Stimulated activated naive CD8-positive, alpha-beta T cell treated with anti-CD3 and anti-CD28 coated beads, Interleukin-15, amount 100 ng/mL, for 72 hours (primary cell): ENCODE data around the gene UGT1A7.

Source experiments
- ATAC-seq: fragments of 150-1000 bp; cut with Tn5 transposase; 2 replicates; pipeline ENCODE4 v1.10.0; 2021; ENCODE audit warnings: mild to moderate bottlenecking, moderate library complexity
- DNase-seq, 2 donors: peaks; one replicate each; pipeline ENCODE4 v3.0.0; 2021 to 2022
- H3K27ac Mint-ChIP-seq, 2 donors: one replicate each; pipeline ENCODE4 v1.8.0; 2022; ENCODE audit warnings: mild to moderate bottlenecking in 2 of 2, mixed read lengths in 2 of 2, moderate library complexity in 2 of 2
- H3K27me3 Mint-ChIP-seq: one replicate; pipeline ENCODE4 v1.8.0; 2022; ENCODE audit warnings: mixed read lengths
- H3K4me1 Mint-ChIP-seq: one replicate; pipeline ENCODE4 v1.8.0; 2022; ENCODE audit warnings: mild to moderate bottlenecking, mixed read lengths
- H3K4me3 Mint-ChIP-seq, 2 donors: one replicate each; pipeline ENCODE4 v1.8.0; 2022; ENCODE audit warnings: mild to moderate bottlenecking in 2 of 2, mixed read lengths in 2 of 2, moderate library complexity in 1 of 2
- H3K9me3 Mint-ChIP-seq, 2 donors: one replicate each; pipeline ENCODE4 v1.8.0; 2022; ENCODE audit warnings: mixed read lengths in 2 of 2

UGT1A7 gene

DNA sequence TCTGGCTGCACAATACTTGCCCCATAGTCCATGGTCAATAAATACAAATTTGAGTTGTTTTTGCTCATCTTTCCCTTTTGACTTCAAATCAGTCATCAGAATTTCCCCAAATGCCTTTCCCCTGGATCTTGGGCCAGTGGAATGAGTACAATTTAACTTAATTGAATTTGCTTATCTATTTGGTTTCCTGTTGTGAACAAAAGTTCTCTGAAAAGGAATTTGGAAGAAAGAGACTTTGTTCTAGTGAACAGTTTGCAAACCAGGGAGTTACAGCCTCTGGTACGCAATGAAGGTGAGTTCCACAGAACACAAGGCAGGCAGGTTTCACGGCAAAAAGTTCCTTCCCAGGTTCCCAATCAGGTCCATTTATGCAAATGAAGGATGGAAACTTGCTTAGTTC, 77.1 kb downstream of the UGT1A7 start:
- Mint-ChIP-seq H3K27ac (peak overlapping the region in 1 of 2 donors; percentile 38), H3K4me3 (no peak overlapping the region), H3K27me3 (peaks cover 9% of the 10 kb centered on the region), H3K9me3 (no peaks in the 10 kb centered on the region), H3K4me1 (no peaks in the 10 kb centered on the region)
- ATAC-seq (no peak), DNase-seq (no peak)

DNA sequence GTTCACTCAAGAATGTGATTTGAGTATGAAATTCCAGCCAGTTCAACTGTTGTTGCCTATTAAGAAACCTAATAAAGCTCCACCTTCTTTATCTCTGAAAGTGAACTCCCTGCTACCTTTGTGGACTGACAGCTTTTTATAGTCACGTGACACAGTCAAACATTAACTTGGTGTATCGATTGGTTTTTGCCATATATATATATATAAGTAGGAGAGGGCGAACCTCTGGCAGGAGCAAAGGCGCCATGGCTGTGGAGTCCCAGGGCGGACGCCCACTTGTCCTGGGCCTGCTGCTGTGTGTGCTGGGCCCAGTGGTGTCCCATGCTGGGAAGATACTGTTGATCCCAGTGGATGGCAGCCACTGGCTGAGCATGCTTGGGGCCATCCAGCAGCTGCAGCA, 78.3 kb downstream of the UGT1A7 start, which contains the start of gene UGT1A1:
UGT1A1 (plus strand) TSS at position 228 of the 400 bp plus-strand sequence; CDS start at position 246, 18 bp downstream.
- Mint-ChIP-seq H3K9me3 (no peaks in the 10 kb centered on the region), H3K4me3 (no peak within 1 kb of the TSS), H3K27ac (peak within 1 kb of the TSS in 1 of 2 donors; percentile 38), H3K4me1 (no peaks in the 10 kb centered on the region), H3K27me3 (peaks cover 21% of the 10 kb centered on the region)
- DNase-seq (no peak), ATAC-seq (no peak)

DNA sequence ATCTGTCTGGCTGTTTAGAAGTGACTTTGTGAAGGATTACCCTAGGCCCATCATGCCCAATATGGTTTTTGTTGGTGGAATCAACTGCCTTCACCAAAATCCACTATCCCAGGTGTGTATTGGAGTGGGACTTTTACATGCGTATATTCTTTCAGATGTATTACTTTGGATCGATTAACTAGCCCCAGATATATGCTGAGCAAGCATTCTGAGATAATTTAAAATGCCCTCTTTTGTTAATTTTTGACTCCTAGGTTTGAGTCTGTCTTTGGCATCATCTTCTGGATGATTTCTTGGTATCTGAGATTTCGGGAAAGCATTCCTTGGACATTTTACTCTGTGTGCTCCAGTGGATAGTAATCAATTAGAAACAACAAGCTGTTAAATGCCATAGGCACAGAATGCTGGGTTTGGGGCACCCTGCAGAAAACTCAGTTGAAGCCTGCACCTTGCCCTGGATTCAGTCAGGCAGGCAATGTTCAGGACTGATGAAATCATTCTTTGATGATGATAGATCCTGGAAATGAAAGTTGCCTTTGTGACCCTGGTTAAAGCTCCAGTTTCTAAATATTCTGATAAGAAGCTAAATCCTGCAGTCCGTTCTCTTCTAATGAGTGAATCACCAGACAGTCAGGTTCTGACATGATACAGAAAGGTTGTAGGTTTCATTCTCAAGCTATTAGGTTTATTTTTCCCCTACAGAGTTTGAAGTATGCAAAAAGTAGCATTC, 79.5 kb downstream of the UGT1A7 start:
- Mint-ChIP-seq H3K9me3 (no peaks in the 10 kb centered on the region), H3K4me3 (no peak overlapping the region), H3K4me1 (no peaks in the 10 kb centered on the region), H3K27me3 (peaks cover 32% of the 10 kb centered on the region), H3K27ac (no peak overlapping the region)
- DNase-seq = no peak
- ATAC-seq = no peak

DNA sequence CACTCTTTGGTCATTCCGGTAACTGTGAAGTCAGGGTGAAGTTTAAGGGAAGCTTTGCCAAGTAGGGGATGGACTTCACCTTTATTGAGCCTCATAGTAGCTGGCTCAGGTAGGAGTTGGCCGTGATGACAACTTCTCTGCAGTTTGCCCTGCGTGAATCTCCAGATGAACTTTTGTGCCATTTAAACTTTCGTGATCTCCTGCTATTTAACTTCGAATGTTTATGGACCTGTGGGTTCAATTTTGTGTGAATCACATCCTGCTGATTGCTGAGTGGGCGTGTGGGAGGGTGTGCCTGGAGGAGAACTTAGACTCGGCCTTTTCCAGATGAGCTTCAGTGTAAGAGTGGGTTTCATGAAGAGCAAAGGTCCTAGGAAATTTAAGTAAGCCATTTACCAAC, 82.6 kb downstream of the UGT1A7 start:
- Mint-ChIP-seq H3K27me3 (peaks cover 38% of the 10 kb centered on the region), H3K27ac (no peak overlapping the region), H3K4me1 (no peaks in the 10 kb centered on the region), H3K4me3 (no peak overlapping the region), H3K9me3 (no peaks in the 10 kb centered on the region)
- ATAC-seq = no peak
- DNase-seq = no peak

DNA sequence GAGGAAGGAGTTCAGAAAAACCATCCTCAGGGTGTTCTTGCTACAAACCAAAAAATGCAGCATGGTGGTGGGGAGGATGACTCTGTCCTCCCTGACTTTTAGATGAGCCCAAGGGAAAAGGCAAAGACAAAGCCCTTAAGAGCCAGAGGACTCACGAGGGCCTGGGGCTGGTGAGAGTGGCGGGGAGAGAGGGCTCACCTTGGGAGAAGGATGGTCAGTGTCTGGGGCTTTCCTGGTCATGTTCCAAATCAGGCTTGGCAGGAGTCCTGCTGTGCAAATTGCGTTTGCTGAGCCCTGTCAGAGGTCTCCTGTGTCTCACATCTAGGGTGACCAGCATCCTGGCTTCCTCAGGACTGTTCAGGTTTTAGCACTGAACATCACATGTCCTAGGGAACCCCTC, 83.1 kb downstream of the UGT1A7 start:
- Mint-ChIP-seq H3K4me1 (no peaks in the 10 kb centered on the region), H3K27ac (no peak overlapping the region), H3K4me3 (no peak overlapping the region), H3K27me3 (peaks cover 42% of the 10 kb centered on the region), H3K9me3 (no peaks in the 10 kb centered on the region)
- ATAC-seq = no peak
- DNase-seq = no peak

DNA sequence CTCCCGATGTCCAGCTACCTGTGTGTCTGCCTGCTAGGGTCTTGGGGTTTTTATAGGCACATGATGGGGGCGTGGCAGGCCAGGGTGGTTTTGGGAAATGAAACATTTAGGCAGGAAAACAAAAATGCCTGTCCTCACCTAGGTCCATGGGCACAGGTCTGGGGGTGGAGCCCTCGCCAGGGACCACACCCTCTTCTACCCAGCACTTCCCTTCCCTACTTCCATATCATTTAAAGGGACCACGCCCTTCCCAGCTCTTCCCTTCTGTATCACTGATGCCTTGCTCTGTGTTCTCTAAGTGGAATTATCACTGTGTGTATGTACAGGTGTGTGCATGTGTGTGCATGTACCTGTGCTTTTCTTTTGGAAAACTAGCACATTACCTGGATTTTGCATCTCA, 84.7 kb downstream of the UGT1A7 start:
- H3K4me3 Mint-ChIP-seq = no peak overlapping the region
- peaks cover 42% of the 10 kb centered on the region for H3K27me3 Mint-ChIP-seq
- no peak for DNase-seq

DNA sequence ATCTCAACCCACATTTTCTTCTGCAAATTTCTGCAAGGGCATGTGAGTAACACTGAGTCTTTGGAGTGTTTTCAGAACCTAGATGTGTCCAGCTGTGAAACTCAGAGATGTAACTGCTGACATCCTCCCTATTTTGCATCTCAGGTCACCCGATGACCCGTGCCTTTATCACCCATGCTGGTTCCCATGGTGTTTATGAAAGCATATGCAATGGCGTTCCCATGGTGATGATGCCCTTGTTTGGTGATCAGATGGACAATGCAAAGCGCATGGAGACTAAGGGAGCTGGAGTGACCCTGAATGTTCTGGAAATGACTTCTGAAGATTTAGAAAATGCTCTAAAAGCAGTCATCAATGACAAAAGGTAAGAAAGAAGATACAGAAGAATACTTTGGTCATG, 86.4 kb downstream of the UGT1A7 start:
- H3K9me3 Mint-ChIP-seq = no peaks in the 10 kb centered on the region
- peaks cover 41% of the 10 kb centered on the region for H3K27me3 Mint-ChIP-seq
- no peak for DNase-seq
- no peaks in the 10 kb centered on the region for H3K4me1 Mint-ChIP-seq
- no peak overlapping the region for H3K4me3 Mint-ChIP-seq
- no peak overlapping the region for H3K27ac Mint-ChIP-seq
- no peak for ATAC-seq

More for the DNA sequence above, 84.7 kb downstream of the UGT1A7 start:
- no peak overlapping the region for H3K27ac Mint-ChIP-seq
- H3K9me3 Mint-ChIP-seq = no peaks in the 10 kb centered on the region
- no peaks in the 10 kb centered on the region for H3K4me1 Mint-ChIP-seq
- ATAC-seq = no peak

DNA sequence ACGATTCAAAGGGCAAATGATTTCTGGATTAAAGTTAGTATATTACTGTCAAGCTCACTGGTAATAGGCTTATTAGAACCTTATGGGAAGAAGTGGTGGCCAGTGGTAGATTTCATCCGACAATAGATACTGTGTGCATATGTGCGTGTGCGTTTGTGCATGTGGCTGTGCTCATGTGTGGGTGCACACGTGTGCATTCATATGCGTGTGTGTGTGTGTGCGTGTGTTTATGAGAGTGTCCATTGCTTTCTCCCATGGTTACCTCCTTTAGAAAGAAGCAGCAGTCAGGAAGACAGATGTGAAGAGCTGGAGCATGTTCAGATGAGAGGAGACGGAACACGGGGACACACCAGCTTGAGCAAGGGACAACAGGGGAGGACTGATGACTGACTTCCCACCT, 87.6 kb downstream of the UGT1A7 start:
- Mint-ChIP-seq H3K27me3 (peaks cover 29% of the 10 kb centered on the region), H3K9me3 (no peaks in the 10 kb centered on the region), H3K4me1 (no peaks in the 10 kb centered on the region), H3K4me3 (no peak overlapping the region), H3K27ac (no peak overlapping the region)
- ATAC-seq = no peak
- no peak for DNase-seq

DNA sequence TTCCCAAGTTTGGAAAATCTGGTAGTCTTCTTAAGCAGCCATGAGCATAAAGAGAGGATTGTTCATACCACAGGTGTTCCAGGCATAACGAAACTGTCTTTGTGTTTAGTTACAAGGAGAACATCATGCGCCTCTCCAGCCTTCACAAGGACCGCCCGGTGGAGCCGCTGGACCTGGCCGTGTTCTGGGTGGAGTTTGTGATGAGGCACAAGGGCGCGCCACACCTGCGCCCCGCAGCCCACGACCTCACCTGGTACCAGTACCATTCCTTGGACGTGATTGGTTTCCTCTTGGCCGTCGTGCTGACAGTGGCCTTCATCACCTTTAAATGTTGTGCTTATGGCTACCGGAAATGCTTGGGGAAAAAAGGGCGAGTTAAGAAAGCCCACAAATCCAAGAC, 90.5 kb downstream of the UGT1A7 start:
- peaks cover 19% of the 10 kb centered on the region for H3K27me3 Mint-ChIP-seq
- peaks cover 3 to 21% of the 10 kb centered on the region in 2 donors for H3K9me3 Mint-ChIP-seq
- no peak overlapping the region for H3K27ac Mint-ChIP-seq
- no peak for ATAC-seq
- no peak overlapping the region for H3K4me3 Mint-ChIP-seq
- H3K4me1 Mint-ChIP-seq = no peaks in the 10 kb centered on the region
- DNase-seq = no peak

DNA sequence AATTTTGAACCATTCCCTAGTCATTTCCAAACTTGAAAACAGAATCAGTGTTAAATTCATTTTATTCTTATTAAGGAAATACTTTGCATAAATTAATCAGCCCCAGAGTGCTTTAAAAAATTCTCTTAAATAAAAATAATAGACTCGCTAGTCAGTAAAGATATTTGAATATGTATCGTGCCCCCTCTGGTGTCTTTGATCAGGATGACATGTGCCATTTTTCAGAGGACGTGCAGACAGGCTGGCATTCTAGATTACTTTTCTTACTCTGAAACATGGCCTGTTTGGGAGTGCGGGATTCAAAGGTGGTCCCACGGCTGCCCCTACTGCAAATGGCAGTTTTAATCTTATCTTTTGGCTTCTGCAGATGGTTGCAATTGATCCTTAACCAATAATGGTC, 90.9 kb downstream of the UGT1A7 start:
- Mint-ChIP-seq H3K4me1 (no peaks in the 10 kb centered on the region), H3K27me3 (peaks cover 19% of the 10 kb centered on the region), H3K9me3 (peaks cover 3 to 23% of the 10 kb centered on the region in 2 donors), H3K27ac (no peak overlapping the region), H3K4me3 (no peak overlapping the region)
- no peak for ATAC-seq
- no peak for DNase-seq

DNA sequence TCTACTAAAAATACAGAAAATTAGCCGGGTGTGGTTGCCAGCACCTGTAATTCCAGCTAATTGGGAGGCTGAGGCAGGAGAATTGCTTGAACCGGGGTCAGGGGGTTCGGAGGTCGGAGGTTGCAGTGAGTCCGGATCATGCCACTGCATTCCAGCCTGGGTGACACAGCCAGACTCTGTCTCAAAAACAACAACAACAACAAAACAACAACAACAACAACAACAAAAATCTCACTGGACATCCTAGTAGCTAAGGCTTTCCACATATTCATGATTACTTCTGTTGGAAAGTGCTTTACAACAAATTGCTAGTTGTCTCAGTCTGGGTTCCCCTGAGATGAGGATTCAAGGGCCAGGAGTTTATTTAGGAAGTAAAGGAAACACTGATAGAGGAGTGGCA, 92.2 kb downstream of the UGT1A7 start:
- ATAC-seq = no peak
- peaks cover 26% of the 10 kb centered on the region for H3K27me3 Mint-ChIP-seq
- H3K4me1 Mint-ChIP-seq = no peaks in the 10 kb centered on the region
- no peak for DNase-seq
- peaks cover 3 to 30% of the 10 kb centered on the region in 2 donors for H3K9me3 Mint-ChIP-seq
- no peak overlapping the region for H3K27ac Mint-ChIP-seq
- H3K4me3 Mint-ChIP-seq = no peak overlapping the region

DNA sequence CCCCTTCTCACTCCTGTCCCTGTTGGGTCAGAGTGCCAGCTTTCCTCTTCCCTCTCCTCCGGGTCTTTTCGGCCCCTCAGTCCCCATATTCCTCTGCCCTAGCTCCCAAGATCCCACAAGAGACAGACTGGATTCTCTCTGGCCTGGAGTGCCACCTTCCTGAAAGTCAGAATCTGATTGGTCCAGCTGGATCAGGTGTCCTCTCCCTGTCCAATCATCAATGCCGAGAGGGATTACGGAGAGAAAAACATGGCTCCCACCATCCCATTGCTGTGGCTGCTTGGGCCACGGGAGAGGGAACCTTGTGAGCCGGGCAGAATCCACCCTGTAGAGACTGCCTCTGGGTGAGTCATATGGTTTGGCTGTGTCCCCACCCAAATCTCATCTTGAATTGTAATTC, 93.7 kb downstream of the UGT1A7 start:
- H3K4me3 Mint-ChIP-seq = no peak overlapping the region
- peaks cover 3 to 37% of the 10 kb centered on the region in 2 donors for H3K9me3 Mint-ChIP-seq
- peak overlapping the region in 1 of 2 donors; percentile 57 for H3K27ac Mint-ChIP-seq
- H3K4me1 Mint-ChIP-seq = no peaks in the 10 kb centered on the region
- DNase-seq = no peak
- H3K27me3 Mint-ChIP-seq = peaks cover 18% of the 10 kb centered on the region
- no peak for ATAC-seq

DNA sequence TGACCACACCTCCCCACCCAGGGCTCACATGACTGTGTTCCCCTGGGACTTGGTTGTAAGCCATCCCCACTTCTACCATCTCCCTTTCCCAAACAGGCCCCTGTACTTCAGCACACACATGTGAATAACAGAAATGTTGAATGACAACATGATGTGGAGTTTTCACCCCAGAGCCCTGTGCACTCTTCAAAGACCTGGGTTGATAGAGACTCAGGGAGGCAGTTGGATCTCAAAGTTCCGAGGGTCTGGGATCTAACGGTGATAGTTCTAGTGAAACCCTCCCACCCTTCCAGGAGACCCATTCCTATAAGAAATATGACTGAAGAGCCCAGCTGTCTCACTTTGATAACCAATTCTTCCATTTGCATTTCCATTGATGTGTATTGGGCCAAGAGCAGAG, 96.3 kb downstream of the UGT1A7 start, which contains the start of gene MROH2A:
MROH2A (plus strand) TSS at position 301 of the 400 bp plus-strand sequence. CDS start 1,029 bp downstream, outside the sequence.
- Mint-ChIP-seq H3K9me3 (peaks cover 3 to 37% of the 10 kb centered on the region in 2 donors), H3K4me1 (no peaks in the 10 kb centered on the region)
- no peak for ATAC-seq

DNA sequence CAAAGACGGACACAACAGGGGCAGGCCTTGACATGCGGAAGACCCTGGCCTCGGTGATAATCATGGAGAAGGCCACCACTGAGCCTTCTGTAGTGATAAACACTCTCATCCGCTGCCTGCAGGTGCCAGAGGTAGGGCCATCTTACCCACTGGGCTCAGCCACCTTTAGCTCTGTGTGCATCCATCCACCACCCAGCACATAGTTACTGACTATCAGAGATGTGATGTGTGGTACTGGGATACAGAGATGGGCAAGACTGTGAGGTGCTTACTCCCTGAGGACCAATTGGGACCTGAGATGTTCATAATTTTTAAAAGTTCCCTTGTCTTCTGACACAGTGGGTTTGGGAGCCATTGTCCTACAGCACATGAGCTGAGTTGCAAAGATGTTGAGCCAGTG, 98.0 kb downstream of the UGT1A7 start:
- peaks cover 37% of the 10 kb centered on the region for H3K27me3 Mint-ChIP-seq

More for the DNA sequence above, 96.3 kb downstream of the UGT1A7 start, which contains the start of gene MROH2A:
- H3K4me3 Mint-ChIP-seq = no peak within 1 kb of the TSS
- no peak within 1 kb of the TSS for H3K27ac Mint-ChIP-seq
- H3K27me3 Mint-ChIP-seq = peaks cover 36% of the 10 kb centered on the region
- no peak for DNase-seq

DNA sequence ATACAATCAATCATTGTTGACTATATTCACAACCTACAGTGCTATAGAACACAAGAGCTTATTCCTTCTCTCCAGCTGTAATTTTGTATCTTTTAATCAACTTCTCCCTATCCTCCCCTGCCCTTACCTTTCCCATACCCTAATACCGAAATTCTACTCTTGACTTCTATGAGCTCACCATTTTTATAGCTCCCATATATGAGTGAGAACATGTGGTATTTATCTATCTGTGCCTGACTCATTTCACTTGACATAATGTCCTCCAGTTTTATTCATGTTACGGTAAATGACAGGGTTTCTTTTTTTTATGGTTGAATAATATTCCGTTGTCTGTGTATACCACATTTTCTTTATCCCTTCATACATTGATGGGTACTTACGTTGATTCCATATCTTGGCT, 99.1 kb downstream of the UGT1A7 start:
- Mint-ChIP-seq H3K9me3 (peaks cover 7 to 35% of the 10 kb centered on the region in 2 donors), H3K4me3 (no peak overlapping the region), H3K27me3 (peaks cover 35% of the 10 kb centered on the region), H3K27ac (no peak overlapping the region), H3K4me1 (no peaks in the 10 kb centered on the region)
- DNase-seq = no peak
- no peak for ATAC-seq

More for the DNA sequence above, 98.0 kb downstream of the UGT1A7 start:
- Mint-ChIP-seq H3K4me3 (no peak overlapping the region), H3K27ac (no peak overlapping the region), H3K9me3 (peaks cover 3 to 37% of the 10 kb centered on the region in 2 donors), H3K4me1 (no peaks in the 10 kb centered on the region)
- no peak for DNase-seq
- ATAC-seq = no peak

DNA sequence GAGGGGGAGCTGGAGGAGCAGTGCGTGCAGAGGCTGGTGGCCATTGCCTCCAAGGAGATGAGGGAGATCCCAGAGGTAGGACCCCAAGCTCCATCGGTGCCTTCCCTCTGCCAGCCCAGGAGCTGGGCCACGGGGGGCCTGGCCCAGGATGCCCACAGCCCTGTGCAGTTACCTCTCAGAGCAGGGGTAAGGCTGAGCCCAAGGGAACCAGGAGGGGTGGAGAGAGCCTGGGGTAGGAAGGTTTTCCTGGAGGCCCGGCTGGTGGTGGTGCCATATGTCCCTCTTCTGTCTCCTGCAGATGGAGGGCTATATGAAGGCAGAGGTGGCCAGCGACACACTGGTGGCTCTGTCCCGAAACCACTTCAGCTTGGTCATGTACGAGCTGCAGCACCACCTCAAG, 107.9 kb downstream of the UGT1A7 start:
- DNase-seq = no peak
- H3K4me1 Mint-ChIP-seq = no peaks in the 10 kb centered on the region
- H3K27ac Mint-ChIP-seq = no peak overlapping the region
- no peak for ATAC-seq
- H3K4me3 Mint-ChIP-seq = no peak overlapping the region
- H3K27me3 Mint-ChIP-seq = peaks cover 15% of the 10 kb centered on the region
- H3K9me3 Mint-ChIP-seq = peaks cover 14 to 15% of the 10 kb centered on the region in 2 donors
